A549 (cell line): ENCODE measurements around the gene MT1F.

Source experiments
- EP300 ChIP-seq, 2 experiments: fragments of >200 bp; sonication (Bioruptor Twin); formaldehyde crosslinking; IDR thresholded peaks; 2 replicates in 1 of 2; 3 replicates in 1 of 2; pipeline ENCODE4 v1.6.1; 2016 to 2017
- KDM1A ChIP-seq: fragments of 200-600 bp; sonication (generic); IDR thresholded peaks from 2 replicates; pipeline ENCODE4 v1.6.1; 2016; ENCODE audit warnings: low read depth, mild to moderate bottlenecking
- MAZ ChIP-seq: fragments of 150-350 bp; IDR thresholded peaks from 2 replicates; pipeline ENCODE4 v1.6.1; 2014; ENCODE audit warnings: antibody characterized with exemption, low read depth, low read length, borderline replicate concordance
- TF ChIP-seq, protein P1 (sequence below): fragments of >200 bp; sonication (Bioruptor Twin); formaldehyde crosslinking; IDR thresholded peaks from 3 replicates; pipeline ENCODE4 v1.5.1; 2016
- TF ChIP-seq, protein P2 (sequence below): fragments of 450-650 bp; IDR thresholded peaks from 2 replicates; pipeline ENCODE4 v1.6.1; 2014; ENCODE audit warnings: antibody characterized with exemption
- TF ChIP-seq, protein P3 (sequence below): fragments of >200 bp; sonication (Bioruptor Twin); formaldehyde crosslinking; IDR thresholded peaks from 3 replicates; pipeline ENCODE4 v1.6.1; 2016

DNA sequence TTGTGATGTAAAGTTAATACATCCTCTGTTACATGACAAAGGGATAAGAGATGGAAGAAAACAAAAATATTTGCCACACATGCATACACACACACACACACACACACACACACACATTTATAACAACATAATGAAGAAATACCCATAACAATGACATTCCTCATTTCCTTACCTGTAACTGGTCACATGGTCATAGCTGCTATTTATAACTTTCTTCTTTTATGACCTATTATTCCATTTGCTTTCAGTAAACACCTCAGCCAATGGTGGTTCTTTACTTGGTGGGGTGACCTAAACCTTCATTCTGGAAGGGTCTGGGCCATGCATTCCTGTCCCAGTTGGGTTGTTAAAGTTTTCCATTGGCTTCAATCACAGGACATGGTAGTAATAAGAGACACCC lies 44.1 kb upstream of the MT1F start:
- TF ChIP-seq, protein P1, sequence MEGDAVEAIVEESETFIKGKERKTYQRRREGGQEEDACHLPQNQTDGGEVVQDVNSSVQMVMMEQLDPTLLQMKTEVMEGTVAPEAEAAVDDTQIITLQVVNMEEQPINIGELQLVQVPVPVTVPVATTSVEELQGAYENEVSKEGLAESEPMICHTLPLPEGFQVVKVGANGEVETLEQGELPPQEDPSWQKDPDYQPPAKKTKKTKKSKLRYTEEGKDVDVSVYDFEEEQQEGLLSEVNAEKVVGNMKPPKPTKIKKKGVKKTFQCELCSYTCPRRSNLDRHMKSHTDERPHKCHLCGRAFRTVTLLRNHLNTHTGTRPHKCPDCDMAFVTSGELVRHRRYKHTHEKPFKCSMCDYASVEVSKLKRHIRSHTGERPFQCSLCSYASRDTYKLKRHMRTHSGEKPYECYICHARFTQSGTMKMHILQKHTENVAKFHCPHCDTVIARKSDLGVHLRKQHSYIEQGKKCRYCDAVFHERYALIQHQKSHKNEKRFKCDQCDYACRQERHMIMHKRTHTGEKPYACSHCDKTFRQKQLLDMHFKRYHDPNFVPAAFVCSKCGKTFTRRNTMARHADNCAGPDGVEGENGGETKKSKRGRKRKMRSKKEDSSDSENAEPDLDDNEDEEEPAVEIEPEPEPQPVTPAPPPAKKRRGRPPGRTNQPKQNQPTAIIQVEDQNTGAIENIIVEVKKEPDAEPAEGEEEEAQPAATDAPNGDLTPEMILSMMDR, result no peak
- TF ChIP-seq, protein P2, sequence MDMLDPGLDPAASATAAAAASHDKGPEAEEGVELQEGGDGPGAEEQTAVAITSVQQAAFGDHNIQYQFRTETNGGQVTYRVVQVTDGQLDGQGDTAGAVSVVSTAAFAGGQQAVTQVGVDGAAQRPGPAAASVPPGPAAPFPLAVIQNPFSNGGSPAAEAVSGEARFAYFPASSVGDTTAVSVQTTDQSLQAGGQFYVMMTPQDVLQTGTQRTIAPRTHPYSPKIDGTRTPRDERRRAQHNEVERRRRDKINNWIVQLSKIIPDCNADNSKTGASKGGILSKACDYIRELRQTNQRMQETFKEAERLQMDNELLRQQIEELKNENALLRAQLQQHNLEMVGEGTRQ, result no peak
- TF ChIP-seq MAZ (no peak), KDM1A (no peak), EP300 (IDR thresholded peaks at IDR 0.05) (no peak)
- TF ChIP-seq, protein P3, sequence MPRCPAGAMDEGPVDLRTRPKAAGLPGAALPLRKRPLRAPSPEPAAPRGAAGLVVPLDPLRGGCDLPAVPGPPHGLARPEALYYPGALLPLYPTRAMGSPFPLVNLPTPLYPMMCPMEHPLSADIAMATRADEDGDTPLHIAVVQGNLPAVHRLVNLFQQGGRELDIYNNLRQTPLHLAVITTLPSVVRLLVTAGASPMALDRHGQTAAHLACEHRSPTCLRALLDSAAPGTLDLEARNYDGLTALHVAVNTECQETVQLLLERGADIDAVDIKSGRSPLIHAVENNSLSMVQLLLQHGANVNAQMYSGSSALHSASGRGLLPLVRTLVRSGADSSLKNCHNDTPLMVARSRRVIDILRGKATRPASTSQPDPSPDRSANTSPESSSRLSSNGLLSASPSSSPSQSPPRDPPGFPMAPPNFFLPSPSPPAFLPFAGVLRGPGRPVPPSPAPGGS, result no peak
